Skeletal muscle cell (primary cell): Measurements from ENCODE around the gene PROM1.

Source experiments
- DNase-seq: peaks from one replicate; pipeline ENCODE4 v3.0.0-alpha.2; 2010; ENCODE audit warnings: low read depth
- H3K4me3 ChIP-seq: 2 replicates; pipeline ENCODE4 v1.5.1; 2011; ENCODE audit warnings: low read depth, mild to moderate bottlenecking, control low read depth, low read length, moderate library complexity

PROM1 gene

DNA sequence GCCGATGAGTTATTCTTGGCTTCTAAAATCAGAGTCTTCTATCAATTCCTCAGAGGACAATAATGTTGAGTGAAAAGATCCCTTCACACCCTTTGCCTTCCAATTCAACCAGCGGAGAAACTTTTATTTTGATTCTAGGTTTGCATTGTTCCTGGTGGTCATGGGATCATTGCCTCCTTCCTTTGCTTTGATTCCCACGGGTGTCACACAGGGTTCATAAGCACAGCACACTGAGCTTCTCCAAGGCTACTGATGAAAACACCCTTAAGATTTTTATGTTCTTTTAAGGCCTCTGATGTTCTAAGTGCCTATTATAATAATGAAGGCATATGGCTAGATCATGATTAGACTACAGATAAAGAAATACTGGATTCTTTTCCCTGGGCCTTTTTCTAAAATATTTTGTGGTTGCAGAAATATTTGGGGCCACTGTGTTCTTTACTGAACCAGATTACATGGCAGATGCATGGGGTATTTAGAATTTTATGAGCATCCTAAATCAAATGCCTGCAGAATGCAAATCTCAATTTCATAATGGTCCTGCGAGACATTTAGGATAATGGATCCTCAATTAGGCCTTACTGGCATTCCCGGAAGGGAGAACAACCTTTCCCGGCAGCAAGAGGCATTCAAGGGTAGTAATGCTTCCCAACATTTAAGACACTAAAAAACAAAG is 76.9 kb downstream of the PROM1 start:
- no peak for DNase-seq
- no peak overlapping the region for H3K4me3 ChIP-seq

DNA sequence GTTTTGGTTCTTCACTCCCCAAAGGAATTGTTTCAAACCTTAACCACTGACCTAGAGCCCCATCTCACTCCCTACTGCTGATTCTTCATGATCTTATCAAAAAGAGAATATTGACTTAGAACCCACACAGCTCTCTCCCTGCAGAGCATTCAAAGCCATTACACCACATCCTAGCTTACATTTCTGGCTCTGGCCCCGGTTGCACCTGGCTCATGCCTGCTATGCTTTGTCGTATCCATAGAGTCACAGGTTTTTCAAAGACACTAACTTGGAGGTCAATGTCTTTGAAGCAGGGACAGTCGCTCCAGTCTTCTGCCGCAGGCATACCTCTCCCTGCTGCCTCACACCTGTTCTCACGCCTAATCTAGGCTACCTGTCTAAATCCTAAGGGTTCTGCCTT is 78.1 kb downstream of the PROM1 start:
- DNase-seq: no peak
- no peak overlapping the region for H3K4me3 ChIP-seq

DNA sequence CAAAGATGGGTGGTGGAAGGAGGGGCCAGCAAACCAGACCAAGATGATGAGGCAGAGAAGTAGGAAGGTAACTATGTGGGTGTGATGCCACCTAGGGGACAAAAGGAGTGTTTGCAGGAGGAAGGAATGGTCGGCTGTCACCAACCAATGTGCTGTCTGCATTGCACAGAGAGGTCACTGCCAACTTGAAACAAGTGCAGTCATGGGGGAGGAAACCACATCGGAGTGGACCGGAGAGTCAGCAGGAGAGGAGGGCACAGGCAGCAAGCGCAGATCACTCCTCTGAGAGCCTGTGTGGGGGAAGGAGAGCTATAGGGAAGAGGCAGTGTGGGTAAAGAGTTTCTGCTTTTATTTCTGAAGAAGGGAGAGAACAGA is 82.4 kb downstream of the PROM1 start:
- DNase-seq: peak; percentile 25
- no peak overlapping the region for H3K4me3 ChIP-seq

DNA sequence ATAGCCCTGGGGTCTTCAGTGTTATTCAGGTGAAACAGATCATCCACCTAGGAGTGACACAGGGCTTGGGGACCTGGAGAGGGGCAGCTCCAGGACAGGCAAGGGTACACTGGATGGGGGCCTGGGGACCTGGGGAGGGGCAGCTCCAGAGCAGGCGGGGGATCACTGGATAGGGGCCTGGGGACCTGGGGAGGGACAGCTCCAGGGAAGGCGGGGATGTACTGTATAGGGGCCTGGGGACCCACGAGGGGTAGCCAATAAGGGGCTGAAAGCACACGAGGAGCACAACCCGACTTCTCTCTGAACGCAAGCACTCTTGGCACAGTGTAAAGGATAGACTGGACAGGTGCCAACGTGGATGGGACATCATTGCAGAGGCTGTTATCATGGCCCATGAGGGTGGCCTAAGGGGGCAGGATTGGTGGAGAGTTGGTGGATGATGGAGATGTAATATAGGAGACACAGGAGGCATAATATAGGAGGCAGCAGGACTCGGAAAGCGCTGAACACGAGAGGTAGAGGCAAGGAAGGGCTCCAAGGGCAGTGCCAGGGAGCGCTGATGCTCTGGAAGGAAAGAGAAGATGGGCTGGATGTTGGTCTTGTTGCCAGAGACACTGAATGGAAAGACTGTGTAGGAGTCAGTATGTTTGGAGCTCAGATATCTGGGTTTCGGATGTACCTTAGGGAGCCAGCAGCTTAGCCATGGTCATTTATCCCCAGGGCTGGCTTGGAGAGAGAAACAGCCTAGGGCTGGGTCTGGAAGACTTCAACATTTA is 82.9 kb downstream of the PROM1 start:
- no peak for DNase-seq
- no peak overlapping the region for H3K4me3 ChIP-seq

DNA sequence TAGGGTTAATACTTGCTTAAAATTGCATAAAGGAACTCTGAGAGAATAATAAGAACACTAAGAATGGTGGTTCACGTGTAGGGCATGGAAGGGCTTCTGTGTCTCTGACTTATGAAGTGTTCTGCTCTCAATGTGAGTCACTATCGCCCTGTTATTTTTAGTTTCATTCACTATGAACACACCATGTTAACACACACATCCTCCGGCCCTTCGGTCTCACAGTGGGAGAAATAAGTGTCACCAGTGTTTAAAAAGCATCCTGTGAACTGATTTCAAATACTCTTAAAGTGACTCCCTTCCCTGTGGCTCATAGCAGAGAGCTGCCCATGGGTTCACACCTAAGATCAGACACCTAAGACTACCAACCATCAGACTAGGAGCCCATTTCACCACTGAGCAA is 87.0 kb downstream of the PROM1 start:
- no peak for DNase-seq
- H3K4me3 ChIP-seq: no peak overlapping the region

DNA sequence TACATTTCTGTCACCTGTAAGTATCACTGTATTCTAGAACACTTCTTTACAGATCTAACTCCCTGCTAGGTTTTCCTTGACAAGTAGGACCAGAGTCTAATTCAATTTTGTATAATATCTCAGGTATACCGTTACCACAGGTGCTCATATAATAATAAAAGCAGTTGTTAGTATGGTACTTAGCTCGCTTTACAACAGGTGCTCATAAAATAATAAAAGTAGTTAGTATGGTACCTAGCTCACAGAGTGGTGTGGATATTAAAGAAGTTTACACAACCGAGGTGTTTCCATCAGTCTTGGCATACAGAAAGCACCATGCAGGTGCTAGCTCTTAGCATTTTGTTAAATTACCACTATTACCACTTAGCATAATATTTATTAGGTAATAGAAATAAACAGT is 88.0 kb downstream of the PROM1 start:
- DNase-seq: no peak
- H3K4me3 ChIP-seq: no peak overlapping the region

DNA sequence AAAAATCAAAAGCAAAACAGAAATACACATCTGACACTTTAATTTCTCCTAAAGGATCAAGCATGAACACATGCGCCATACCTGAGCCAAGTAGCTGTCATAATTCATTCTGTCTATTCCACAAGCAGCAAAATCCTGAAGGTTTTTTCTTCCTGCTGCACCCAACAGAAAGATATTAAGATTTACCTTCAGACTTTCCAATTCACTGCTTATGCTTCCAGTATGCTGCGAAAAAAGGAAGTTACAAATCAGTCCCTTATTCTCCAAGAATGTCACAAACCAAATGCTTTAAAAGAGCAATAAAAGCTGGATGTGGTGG is 91.7 kb downstream of the PROM1 start:
- H3K4me3 ChIP-seq: no peak overlapping the region
- DNase-seq: no peak

DNA sequence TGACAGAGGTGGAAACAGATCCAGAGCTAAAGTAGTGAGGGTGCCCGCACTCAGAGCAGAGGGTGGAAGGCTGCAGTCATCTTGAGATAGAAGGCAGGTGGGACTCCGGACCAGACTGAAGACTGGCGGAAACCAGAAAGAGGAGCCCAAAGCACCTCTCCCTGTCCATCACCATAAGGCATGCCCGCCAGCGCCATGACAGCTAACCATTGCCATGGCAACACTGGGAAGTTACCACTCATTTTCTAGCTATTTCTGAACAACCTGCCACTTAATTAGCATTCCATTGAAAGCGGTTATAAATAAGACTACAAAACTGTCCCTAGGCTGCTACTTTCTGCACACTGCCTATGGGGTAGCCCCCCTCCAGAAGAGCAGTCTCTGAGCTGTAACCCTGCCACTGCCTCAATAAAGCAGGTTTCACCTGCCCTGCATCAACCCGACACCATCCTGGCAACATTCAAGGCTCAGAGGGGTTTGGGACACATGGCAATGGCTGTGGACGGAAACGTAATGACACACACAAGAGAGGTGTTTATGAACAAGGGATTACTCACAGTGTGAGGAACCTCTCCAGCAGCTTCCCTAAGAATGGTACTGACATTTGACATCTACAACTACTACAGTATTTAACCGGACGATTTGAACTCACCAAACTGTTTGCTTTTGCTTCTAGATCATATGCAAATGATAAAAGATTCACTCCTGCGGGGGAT is 93.1 kb downstream of the PROM1 start:
- no peak overlapping the region for H3K4me3 ChIP-seq
- no peak for DNase-seq

DNA sequence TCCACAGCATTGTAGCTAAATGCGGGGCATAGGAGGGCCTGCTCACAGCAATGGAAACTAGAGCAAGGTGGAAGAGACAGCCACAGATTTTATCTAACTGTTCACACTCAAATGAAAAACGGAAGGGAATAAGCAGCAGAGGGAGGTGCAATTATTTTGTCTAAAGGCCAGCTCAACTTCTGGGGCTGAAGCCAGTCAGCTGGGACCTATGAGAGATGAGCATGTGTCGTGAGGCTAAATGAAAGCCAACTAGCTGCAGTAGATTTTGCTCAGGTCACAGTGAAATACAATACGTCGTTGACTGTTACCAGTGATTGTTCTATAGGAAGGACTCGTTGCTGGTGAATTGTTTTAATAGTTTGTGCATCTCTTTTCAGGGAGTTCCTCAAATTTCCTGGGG is 94.4 kb downstream of the PROM1 start:
- H3K4me3 ChIP-seq: no peak overlapping the region
- DNase-seq: no peak

DNA sequence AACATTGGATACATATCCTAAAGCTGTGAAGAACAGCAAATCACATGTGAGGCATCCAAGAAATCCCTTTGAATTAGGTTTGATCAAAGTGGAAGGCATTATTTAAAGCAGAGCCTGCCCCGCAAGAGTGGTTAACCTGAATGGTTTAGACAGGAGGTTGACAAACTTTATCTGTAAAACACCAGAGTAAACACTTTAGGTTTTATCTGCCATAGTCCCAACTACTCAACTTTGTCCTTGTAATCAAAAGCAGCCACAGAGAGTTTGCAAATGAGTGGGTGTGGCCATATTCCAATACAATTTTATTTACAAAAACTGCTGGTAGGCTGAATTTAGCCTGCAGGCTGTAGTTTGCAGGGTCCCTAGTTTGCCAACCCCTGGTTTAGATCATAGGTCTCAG is 95.6 kb downstream of the PROM1 start:
- H3K4me3 ChIP-seq: no peak overlapping the region
- DNase-seq: no peak

DNA sequence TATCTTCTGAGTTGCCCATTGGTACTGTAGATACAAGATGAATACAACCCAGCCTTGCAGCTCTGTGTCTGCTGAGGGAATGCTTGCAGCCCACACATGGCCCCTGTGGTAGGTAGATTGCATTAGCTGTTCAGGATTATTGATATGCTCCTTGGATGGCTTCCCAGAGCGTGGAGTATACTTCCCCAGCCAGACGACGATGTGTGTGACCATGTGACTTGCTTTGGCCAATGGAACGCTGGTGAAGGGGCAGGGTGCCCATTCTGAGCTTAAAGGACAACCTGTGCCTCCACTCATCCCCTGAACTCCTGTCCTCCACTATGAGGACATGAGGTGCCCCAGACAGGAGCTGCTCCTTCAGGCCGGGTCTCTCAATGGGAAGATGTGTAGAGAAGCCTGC is 96.9 kb downstream of the PROM1 start:
- no peak overlapping the region for H3K4me3 ChIP-seq
- no peak for DNase-seq

DNA sequence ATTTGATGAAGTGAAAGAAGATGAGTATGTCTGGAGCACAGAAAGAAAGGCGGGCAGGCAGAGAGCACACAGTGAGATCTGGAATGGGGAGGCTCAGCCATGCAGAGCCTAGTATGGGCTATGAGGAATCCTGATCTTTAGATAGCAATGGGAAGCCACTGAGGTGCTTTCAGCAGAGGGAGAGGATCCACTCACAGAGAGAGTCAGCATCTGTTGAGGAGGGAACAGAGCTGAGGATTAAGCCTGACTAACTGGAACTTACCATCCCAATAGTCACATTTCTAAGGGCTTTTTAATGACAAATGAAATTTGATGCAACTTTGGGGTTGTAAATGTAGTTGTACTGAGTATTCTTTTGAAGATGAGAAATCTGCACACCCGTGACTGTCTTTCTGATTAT is 100.2 kb downstream of the PROM1 start:
- H3K4me3 ChIP-seq: no peak overlapping the region
- no peak for DNase-seq

DNA sequence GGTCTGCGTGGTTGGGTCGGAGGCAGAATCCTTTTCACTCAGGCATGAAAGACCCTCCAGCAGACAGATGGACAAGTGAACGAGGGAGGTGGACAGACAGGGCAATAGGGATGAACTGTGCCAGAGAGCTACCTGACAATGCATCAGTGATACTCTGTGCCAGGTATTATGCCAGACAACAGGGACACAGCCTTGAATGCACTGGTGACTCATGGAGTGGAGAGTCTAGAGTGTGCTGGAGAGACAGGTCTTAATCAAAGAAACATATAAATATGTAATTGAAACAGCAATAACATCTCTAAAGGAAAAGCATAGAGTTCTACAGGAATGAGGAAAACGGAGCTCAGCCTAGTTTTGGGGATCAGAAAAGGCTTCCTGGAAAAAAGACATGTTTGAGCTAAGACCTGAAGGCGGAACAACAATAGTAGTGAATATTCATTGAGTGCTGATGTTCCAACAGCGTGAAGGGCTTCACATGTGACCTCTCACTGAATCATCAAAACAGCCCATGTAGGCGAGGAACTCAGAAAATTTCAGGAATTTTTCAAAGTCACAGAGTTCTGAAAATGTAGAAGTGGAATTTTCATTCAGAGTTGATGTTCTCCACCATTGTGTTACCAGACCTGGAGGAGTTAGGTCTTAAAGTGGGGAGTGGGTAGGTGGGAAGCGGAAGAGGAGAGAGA is 100.8 kb downstream of the PROM1 start:
- no peak overlapping the region for H3K4me3 ChIP-seq
- no peak for DNase-seq

DNA sequence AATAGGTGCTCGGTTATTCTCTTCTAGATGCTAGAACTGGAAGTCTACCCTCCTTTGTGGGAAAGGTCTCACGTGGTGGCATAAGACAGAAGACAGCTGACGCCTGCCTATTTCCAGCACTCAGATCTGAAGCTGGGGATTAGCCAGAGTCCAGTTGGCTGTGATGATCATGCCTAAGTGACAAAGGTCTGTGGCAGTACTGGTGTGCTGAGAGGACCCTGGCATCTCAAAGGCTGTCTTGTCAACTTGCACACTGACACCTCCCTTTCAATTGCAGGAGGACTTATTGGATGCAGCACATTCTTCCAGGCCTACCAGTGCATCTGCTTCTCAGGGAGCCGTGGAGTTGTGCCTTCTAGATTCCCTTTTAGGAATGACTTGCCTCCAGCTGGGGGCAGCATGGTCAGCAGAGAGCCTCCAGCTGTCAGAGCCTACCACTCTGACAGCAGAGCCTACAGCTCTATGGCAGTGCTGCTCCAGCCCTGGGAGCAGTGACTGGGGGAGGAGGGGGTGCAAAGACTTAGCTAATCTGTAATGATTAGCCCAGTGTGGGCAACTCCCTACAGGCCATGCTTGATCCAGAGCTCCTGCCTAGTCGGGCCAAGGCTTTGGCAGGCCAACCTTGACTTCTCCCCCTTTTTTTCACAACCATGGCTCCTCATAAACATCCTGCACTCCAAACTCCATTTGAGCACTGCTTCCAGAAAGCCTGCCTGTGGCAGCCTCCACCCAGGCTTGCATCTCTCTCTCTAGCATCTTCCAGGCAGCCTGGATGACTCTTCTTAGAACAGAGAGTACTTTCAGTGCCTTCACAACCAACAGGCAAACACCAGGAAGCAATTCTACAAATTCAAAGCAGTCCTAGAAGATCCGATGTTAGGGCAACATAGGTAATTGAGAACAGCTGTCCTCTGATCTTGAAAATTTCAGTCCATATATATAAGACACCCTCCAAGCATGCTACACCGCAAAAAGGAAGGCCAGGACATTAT is 107.1 kb downstream of the PROM1 start:
- H3K4me3 ChIP-seq: no peak overlapping the region
- no peak for DNase-seq

DNA sequence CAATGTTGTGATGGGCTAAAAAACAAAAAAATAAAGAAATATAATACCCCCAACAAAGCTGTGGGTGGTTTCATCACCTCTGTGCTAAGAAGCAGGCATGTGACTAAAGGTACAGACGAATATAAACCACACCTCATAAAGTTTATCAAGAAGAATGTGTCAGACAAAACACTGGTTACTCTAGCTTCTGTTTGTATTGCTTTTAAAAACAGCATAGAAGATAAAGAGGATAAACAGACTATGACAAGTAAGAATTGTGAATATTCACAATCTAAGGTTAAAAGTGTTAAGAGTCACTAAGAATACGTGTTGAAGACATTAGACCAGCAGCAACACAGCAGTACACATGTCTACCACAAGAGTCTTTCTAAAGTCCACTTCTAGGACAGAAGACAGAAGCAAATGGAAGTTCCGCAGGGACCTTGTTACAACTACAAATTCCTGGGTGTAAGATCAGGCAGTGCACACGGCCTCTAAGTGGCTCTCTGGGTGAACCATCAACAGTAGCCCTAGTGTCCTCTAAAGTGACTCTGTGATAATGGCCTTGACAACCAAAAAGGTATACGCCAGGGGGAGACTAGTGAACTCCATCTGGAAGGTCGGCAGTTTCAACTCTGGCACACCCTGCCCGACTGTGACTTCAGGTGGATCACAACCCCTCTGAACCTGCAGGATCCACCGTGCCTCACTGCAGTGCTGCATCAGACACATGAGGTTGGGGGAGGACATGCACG is 112.6 kb downstream of the PROM1 start:
- DNase-seq: no peak
- no peak overlapping the region for H3K4me3 ChIP-seq

DNA sequence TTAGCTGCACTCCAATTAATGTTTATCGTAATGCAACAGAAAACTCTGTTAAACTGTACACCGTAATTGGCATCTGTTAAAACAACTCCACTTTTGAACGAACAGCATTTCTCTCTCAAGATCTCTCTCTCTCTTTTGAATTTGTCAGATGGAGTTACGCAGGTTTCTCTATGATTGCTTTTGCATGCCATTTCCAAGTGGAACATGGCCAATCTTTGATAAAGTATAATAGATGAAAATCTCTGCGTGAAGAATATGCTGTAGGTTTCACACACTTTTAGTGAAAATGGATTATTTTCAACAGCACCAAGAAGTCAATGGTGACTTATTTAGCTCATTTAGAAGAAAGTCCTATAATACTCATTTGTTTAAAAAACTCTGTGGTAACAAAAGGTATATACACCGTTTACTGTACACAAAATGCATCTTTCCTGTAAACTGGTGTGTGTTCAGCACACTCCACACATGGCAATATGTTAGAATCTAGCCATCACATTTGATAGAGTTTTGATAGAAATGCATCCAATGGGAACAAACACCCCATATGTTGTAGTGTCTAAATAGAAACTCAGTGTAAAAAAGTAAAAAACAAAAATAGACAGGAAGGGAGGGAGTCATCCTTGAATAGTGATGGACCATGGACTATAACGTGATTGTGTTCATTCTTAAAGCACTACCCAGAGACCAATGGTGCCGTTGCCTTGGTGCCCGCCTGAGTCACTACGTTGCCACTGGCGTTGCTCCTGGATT is 115.1 kb downstream of the PROM1 start:
- no peak overlapping the region for H3K4me3 ChIP-seq

DNA sequence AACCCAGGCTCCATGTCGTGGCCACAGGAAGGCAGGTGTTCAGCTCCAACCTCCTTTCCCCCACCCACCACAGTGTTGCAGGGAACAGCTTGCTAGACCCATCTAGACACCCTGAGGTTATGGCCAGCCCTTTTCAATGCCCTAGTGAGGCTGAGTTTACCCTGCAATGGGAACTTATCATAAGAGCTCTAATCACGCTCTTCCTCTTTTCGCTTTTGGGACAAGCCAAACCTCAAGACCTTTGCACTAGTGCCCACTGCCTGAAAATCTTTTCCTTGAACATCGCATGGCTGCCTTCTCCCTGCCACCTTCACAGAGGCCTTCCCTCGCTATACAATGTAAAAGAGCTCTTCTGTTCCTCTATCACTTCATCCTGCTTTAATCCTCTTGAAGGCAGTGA is 118.5 kb downstream of the PROM1 start:
- no peak overlapping the region for H3K4me3 ChIP-seq
- no peak for DNase-seq

More for the DNA sequence above, 115.1 kb downstream of the PROM1 start:
- DNase-seq: no peak

DNA sequence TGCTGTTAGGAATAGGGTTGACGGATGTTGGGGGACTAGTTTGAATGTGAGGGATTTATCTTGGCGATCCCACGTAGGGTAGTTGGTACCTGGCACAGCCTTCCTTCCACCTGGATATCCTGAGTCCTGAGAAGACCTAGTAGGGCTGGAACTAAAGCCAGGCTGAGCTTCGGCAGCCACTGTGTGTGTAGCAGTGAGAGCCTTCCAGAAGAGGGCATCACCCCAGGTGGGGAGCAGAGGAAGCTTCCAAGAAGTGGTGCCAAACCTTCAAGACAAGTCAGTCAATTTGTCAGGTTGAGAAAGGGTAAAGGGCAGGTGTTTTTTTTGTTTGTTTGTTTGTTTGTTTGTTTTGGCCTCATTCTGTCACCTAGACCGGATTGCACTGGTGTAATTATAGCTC is 119.7 kb downstream of the PROM1 start:
- no peak overlapping the region for H3K4me3 ChIP-seq
- no peak for DNase-seq
